Small intestine (tissue), 7 donors: ENCODE results near the gene NUP98. TPM values are rescaled to one million over a fixed set of nuclear protein-coding genes. Genes with fewer than 3 reads are reported as not detected.

Experiments
- DNase-seq, 2 donors: peaks; one replicate each; pipeline versions ENCODE4 v3.0.0 to v3.0.0-alpha.2; 2013
- FAIRE-seq: peaks from 2 replicates; lab custom pipeline; 2012; peaks lifted over from hg19 to GRCh38; lab: Jason Lieb, UNC
- H3K27ac ChIP-seq, 3 donors: one replicate each; pipeline ENCODE4 v1.5.1; 2013; ENCODE audit warnings: low read length in 2 of 3, mild to moderate bottlenecking in 2 of 3, control low read depth in 1 of 3, inconsistent platforms in 1 of 3, low read depth in 1 of 3, moderate library complexity in 1 of 3
- H3K27me3 ChIP-seq, 3 donors: one replicate each; pipeline ENCODE4 v1.6.1; 2013; ENCODE audit warnings: low read length in 3 of 3, inconsistent platforms in 1 of 3; ENCODE audit not compliant: control insufficient read depth in 3 of 3, insufficient read depth in 3 of 3
- H3K36me3 ChIP-seq, 3 donors: one replicate each; pipeline ENCODE4 v1.6.1; 2013; ENCODE audit warnings: low read length in 3 of 3, inconsistent platforms in 1 of 3, low read depth in 1 of 3, mild to moderate bottlenecking in 1 of 3, moderate library complexity in 1 of 3; ENCODE audit not compliant: control insufficient read depth in 3 of 3, insufficient read depth in 2 of 3
- H3K4me1 ChIP-seq, 3 donors: one replicate each; pipeline ENCODE4 v1.6.1; 2013; ENCODE audit warnings: low read length in 2 of 3, inconsistent platforms in 1 of 3, low read depth in 1 of 3, mild to moderate bottlenecking in 1 of 3, moderate library complexity in 1 of 3; ENCODE audit not compliant: control insufficient read depth in 3 of 3, insufficient read depth in 2 of 3
- H3K4me3 ChIP-seq, 3 donors: one replicate each; pipeline ENCODE4 v1.5.1; 2013; ENCODE audit warnings: low read length in 3 of 3, control low read depth in 1 of 3, inconsistent platforms in 1 of 3, low read depth in 1 of 3, mild to moderate bottlenecking in 1 of 3, moderate library complexity in 1 of 3
- H3K9me3 ChIP-seq, 2 donors: one replicate each; pipeline ENCODE4 v1.6.1; 2013; ENCODE audit warnings: low read depth in 1 of 2, low read length in 1 of 2; ENCODE audit not compliant: control insufficient read depth in 2 of 2, insufficient read depth in 1 of 2
- WGBS, 3 donors: extraction: QIAGEN DNeasy Blood & Tissue Kit; methylation state at CpG; one replicate each; pipeline ENCODE4 v1.1.7; 2013; 5-methylcytosine and 5-hydroxymethylcytosine counted together
- polyA plus RNA-seq, 4 donors: library from polyadenylated mRNA; stranded (reverse) in 3 of 4; unstranded in 1 of 4; fragments of 200-250 nt in 3 of 4; fragments of 120-200 nt in 1 of 4; gene quantifications; one replicate each; pipeline versions ENCODE4 v1.2.1 to v1.2.3, GENCODE V29; 2013
- donor health status: healthy with polysubstance abuse.
- donor health status: control.
- donor health status: control.
- donor health status: Bipolar disorder and iron deficiency.
- donor health status: healthy.

The NUP98 gene
- polyA plus RNA-seq, 4 donors: 14.1 to 53.1 (median 24.4) TPM

- H3K9me3 ChIP-seq: no peaks in the 10 kb centered on the region
- WGBS, 3 donors: 72 to 76% (median 75%) methylated on average over 12 to 13 of the region's 13 CpGs
- DNase-seq (peak in 1 of 2 donors; percentile 51), FAIRE-seq (no peak)
- H3K27me3 ChIP-seq: no peaks in the 10 kb centered on the region
- peaks cover 24 to 34% (median 30%) of the 10 kb centered on the region in 3 donors for H3K4me1 ChIP-seq
- peaks cover 10 to 55% (median 17%) of the 10 kb centered on the region in 3 donors for H3K36me3 ChIP-seq
- peak overlapping the region in 2 of 3 donors; percentile 59 to 73 for H3K27ac ChIP-seq
- no peak overlapping the region for H3K4me3 ChIP-seq
Observed at GRCh38 chr11:3831378-3832239, 34.3 kb upstream of the NUP98 start.

- H3K27ac ChIP-seq: no peak overlapping the region
- H3K36me3 ChIP-seq: peaks cover 10 to 56% (median 24%) of the 10 kb centered on the region in 3 donors
- DNase-seq (no peak), FAIRE-seq (no peak)
- no peaks in the 10 kb centered on the region for H3K27me3 ChIP-seq
- peaks cover 23 to 30% (median 28%) of the 10 kb centered on the region in 3 donors for H3K4me1 ChIP-seq
- H3K4me3 ChIP-seq: no peak overlapping the region
- H3K9me3 ChIP-seq: no peaks in the 10 kb centered on the region
- WGBS, 3 donors: 65 to 85% (median 85%) methylated on average over 1 of the region's 1 CpG
Observed at GRCh38 chr11:3830730-3831129, 33.4 kb upstream of the NUP98 start.

GRCh38 chr11:3830088-3830487 is 32.7 kb upstream of the NUP98 start:
- no peak for FAIRE-seq
- WGBS, 3 donors: 94 to 97% (median 95%) methylated on average over 3 of the region's 3 CpGs
- no peak overlapping the region for H3K27ac ChIP-seq
- H3K4me1 ChIP-seq: peaks cover 18 to 24% (median 21%) of the 10 kb centered on the region in 3 donors
- no peak overlapping the region for H3K4me3 ChIP-seq
- H3K27me3 ChIP-seq: no peaks in the 10 kb centered on the region
- H3K36me3 ChIP-seq: peaks cover 10 to 61% (median 24%) of the 10 kb centered on the region in 3 donors
- no peaks in the 10 kb centered on the region for H3K9me3 ChIP-seq
- no peak for DNase-seq

- FAIRE-seq: no peak
- peaks cover 5 to 9% (median 5%) of the 10 kb centered on the region in 3 donors for H3K4me1 ChIP-seq
- H3K27ac ChIP-seq: no peak overlapping the region
- H3K4me3 ChIP-seq: no peak overlapping the region
- no peaks in the 10 kb centered on the region for H3K27me3 ChIP-seq
- no peak for DNase-seq
- H3K9me3 ChIP-seq: no peaks in the 10 kb centered on the region
- WGBS, 3 donors: 92 to 95% (median 94%) methylated on average over 35 of the region's 35 CpGs
- H3K36me3 ChIP-seq: peaks cover 10 to 72% (median 24%) of the 10 kb centered on the region in 3 donors
Observed at GRCh38 chr11:3827434-3828186, 30.3 kb upstream of the NUP98 start.

- no peak overlapping the region for H3K27ac ChIP-seq
- no peaks in the 10 kb centered on the region for H3K9me3 ChIP-seq
- FAIRE-seq: no peak
- WGBS, 3 donors: 93 to 95% (median 94%) methylated on average over 3 of the region's 3 CpGs
- H3K36me3 ChIP-seq: peaks cover 10 to 74% (median 24%) of the 10 kb centered on the region in 3 donors
- no peak overlapping the region for H3K4me3 ChIP-seq
- H3K4me1 ChIP-seq: peaks cover 0 to under 1% (median 0%) of the 10 kb centered on the region in 3 donors
- no peaks in the 10 kb centered on the region for H3K27me3 ChIP-seq
- DNase-seq: no peak
Observed at GRCh38 chr11:3826721-3827120, 29.4 kb upstream of the NUP98 start.

GRCh38 chr11:3825473-3826154 is 28.3 kb upstream of the NUP98 start:
- peaks cover 10 to 70% (median 20%) of the 10 kb centered on the region in 3 donors for H3K36me3 ChIP-seq
- H3K27ac ChIP-seq: no peak overlapping the region
- no peaks in the 10 kb centered on the region for H3K4me1 ChIP-seq
- H3K9me3 ChIP-seq: no peaks in the 10 kb centered on the region
- H3K4me3 ChIP-seq: no peak overlapping the region
- no peaks in the 10 kb centered on the region for H3K27me3 ChIP-seq
- 83 to 91% (median 86%) methylated on average over 8 of the region's 8 CpGs for WGBS, 3 donors
- no peak for FAIRE-seq
- DNase-seq: no peak

- Histone ChIP-seq H3K4me1 (no peaks in the 10 kb centered on the region), H3K4me3 (no peak overlapping the region), H3K27me3 (no peaks in the 10 kb centered on the region), H3K36me3 (peaks cover 7 to 64% (median 20%) of the 10 kb centered on the region in 3 donors), H3K27ac (no peak overlapping the region), H3K9me3 (no peaks in the 10 kb centered on the region)
- FAIRE-seq: no peak
- WGBS, 3 donors: 75 to 86% (median 78%) methylated on average over 18 of the region's 18 CpGs
- DNase-seq: peak; percentile 63 to 70
Observed at GRCh38 chr11:3824714-3825472, 27.5 kb upstream of the NUP98 start.
